EL (cell line): ENCODE results near the gene CD300E.

Experiments used
- DNase-seq: peaks from one replicate; pipeline ENCODE4 v3.0.0-alpha.2; 2016

Gene CD300E

GRCh38 chr17:74561586-74561985, 62.0 kb downstream of the CD300E start:
- DNase-seq: no peak
